Neural cell (in vitro differentiated cells): ENCODE measurements around the gene MAP3K15. TPM values are rescaled to one million over a fixed set of nuclear protein-coding genes. Genes with fewer than 3 reads are reported as not detected.
"Not testable (repeated sequence)": the region's sequence is repeated elsewhere in the genome, so short reads cannot be mapped to it uniquely, and the experiment has no call there.

ENCODE experiments used
- H2AFZ ChIP-seq: fragments of 200-600, 300-800 bp; sonication (generic), shearing (Covaris generic); 2 replicates; pipeline ENCODE4 v1.6.0; 2014; ENCODE audit warnings: low read depth, mild to moderate bottlenecking, antibody characterized with exemption, low read length, moderate library complexity
- H3F3A ChIP-seq: fragments of 200-600 bp; shearing (Covaris generic); 2 replicates; pipeline ENCODE4 v1.6.1; 2016; ENCODE audit warnings: mild to moderate bottlenecking, moderate library complexity, mixed read lengths, antibody characterized with exemption, low read length; ENCODE audit not compliant: insufficient read depth, poor library complexity, severe bottlenecking
- H3K27ac ChIP-seq: fragments of 200-600, 300-800 bp; sonication (generic), shearing (Covaris generic); 2 replicates; pipeline ENCODE4 v1.5.1; 2014; ENCODE audit warnings: mild to moderate bottlenecking, low read length, moderate library complexity
- H3K27me3 ChIP-seq: fragments of 300-800, 200-600 bp; sonication (generic), shearing (Covaris generic); 2 replicates; pipeline ENCODE4 v1.6.0; 2014; ENCODE audit warnings: mild to moderate bottlenecking, low read depth, low read length, moderate library complexity; ENCODE audit not compliant: insufficient read depth
- H3K36me3 ChIP-seq: fragments of 300-800, 200-600 bp; sonication (generic), shearing (Covaris generic); 2 replicates; pipeline ENCODE4 v1.5.1; 2014; ENCODE audit warnings: mild to moderate bottlenecking, antibody characterized with exemption, low read length, moderate library complexity; ENCODE audit not compliant: insufficient read depth
- H3K4me2 ChIP-seq: fragments of 300-800, 200-600 bp; sonication (generic), shearing (Covaris generic); 2 replicates; pipeline ENCODE4 v1.6.0; 2014; ENCODE audit warnings: mild to moderate bottlenecking, low read length
- H3K4me3 ChIP-seq: fragments of 300-800, 200-600 bp; sonication (generic), shearing (Covaris generic); 2 replicates; pipeline ENCODE4 v1.5.1; 2014; ENCODE audit warnings: mild to moderate bottlenecking, low read length, moderate library complexity
- H3K79me2 ChIP-seq: fragments of 200-600 bp; shearing (Covaris generic); replicated peaks from 2 replicates; pipeline ENCODE4 v1.6.0; 2014; ENCODE audit warnings: mild to moderate bottlenecking, low read length, moderate library complexity; ENCODE audit not compliant: insufficient read depth
- H3K9ac ChIP-seq: fragments of 300-800, 200-600 bp; sonication (generic), shearing (Covaris generic); 2 replicates; pipeline ENCODE4 v1.6.1; 2016; ENCODE audit warnings: mild to moderate bottlenecking, low read length, mixed read lengths
- H3K9me2 ChIP-seq: fragments of 200-600 bp; shearing (Covaris generic); 2 replicates; pipeline ENCODE4 v1.6.1; 2016; ENCODE audit warnings: mild to moderate bottlenecking, low read length, mixed read lengths; ENCODE audit not compliant: insufficient read depth
- H3K9me3 ChIP-seq: fragments of 200-600, 300-800 bp; sonication (generic), shearing (Covaris generic); 2 replicates; pipeline ENCODE4 v1.6.1; 2016; ENCODE audit warnings: mild to moderate bottlenecking, mixed run types, low read length, moderate library complexity, mixed read lengths
- H4K20me1 ChIP-seq: fragments of 200-600 bp; shearing (Covaris generic); 2 replicates; pipeline ENCODE4 v1.6.1; 2016; ENCODE audit warnings: mild to moderate bottlenecking, mixed run types; ENCODE audit not compliant: insufficient read depth
- EP300 ChIP-seq: fragments of 450-650 bp; conservative IDR thresholded peaks from 2 replicates; pipeline ENCODE4 v1.6.1; 2014; ENCODE audit warnings: antibody characterized with exemption, mild to moderate bottlenecking, moderate library complexity; ENCODE audit not compliant: poor library complexity, severe bottlenecking
- EZH2 ChIP-seq: fragments of 200-600, 300-800 bp; shearing (Covaris generic), sonication (generic); IDR thresholded peaks from 2 replicates; pipeline ENCODE4 v1.6.1; 2014; ENCODE audit warnings: antibody characterized with exemption, low read length, borderline replicate concordance, mild to moderate bottlenecking; ENCODE audit not compliant: insufficient read depth, poor library complexity, severe bottlenecking
- MXI1 ChIP-seq: fragments of 450-650 bp; conservative IDR thresholded peaks from 2 replicates; pipeline ENCODE4 v1.6.1; 2014; ENCODE audit warnings: antibody characterized with exemption, mild to moderate bottlenecking; ENCODE audit not compliant: poor library complexity, severe bottlenecking
- POLR2AphosphoS5 ChIP-seq: IDR thresholded peaks from 2 replicates; pipeline ENCODE4 v1.6.1; 2012
- RAD21 ChIP-seq: fragments of 450-650 bp; conservative IDR thresholded peaks from 2 replicates; pipeline ENCODE4 v1.6.1; 2014; ENCODE audit warnings: antibody characterized with exemption, mild to moderate bottlenecking, moderate library complexity
- SMC3 ChIP-seq: fragments of 450-650 bp; conservative IDR thresholded peaks from 2 replicates; pipeline ENCODE4 v1.6.1; 2014; ENCODE audit warnings: antibody characterized with exemption, mild to moderate bottlenecking, moderate library complexity; ENCODE audit not compliant: poor library complexity
- TAF1 ChIP-seq: IDR thresholded peaks from 2 replicates; pipeline ENCODE4 v1.6.1; 2012; ENCODE audit warnings: low read depth
- polyA plus RNA-seq: library from polyadenylated mRNA; depleted of rRNA; stranded (reverse); fragments of >200 nt; gene quantifications from 2 replicates; pipeline ENCODE4 v1.2.3, GENCODE V29; 2014
- TF ChIP-seq, protein P1 (sequence below): fragments of 450-650 bp; IDR thresholded peaks from 2 replicates; pipeline ENCODE4 v1.5.1; 2014; ENCODE audit warnings: antibody characterized with exemption, mild to moderate bottlenecking, moderate library complexity; ENCODE audit not compliant: poor library complexity, severe bottlenecking
- TF ChIP-seq, protein P2 (sequence below): IDR thresholded peaks from 2 replicates; pipeline ENCODE4 v1.6.1; 2012; ENCODE audit warnings: borderline replicate concordance

Gene MAP3K15
- polyA plus RNA-seq, 1 donor from 2014 or later = not detected

DNA sequence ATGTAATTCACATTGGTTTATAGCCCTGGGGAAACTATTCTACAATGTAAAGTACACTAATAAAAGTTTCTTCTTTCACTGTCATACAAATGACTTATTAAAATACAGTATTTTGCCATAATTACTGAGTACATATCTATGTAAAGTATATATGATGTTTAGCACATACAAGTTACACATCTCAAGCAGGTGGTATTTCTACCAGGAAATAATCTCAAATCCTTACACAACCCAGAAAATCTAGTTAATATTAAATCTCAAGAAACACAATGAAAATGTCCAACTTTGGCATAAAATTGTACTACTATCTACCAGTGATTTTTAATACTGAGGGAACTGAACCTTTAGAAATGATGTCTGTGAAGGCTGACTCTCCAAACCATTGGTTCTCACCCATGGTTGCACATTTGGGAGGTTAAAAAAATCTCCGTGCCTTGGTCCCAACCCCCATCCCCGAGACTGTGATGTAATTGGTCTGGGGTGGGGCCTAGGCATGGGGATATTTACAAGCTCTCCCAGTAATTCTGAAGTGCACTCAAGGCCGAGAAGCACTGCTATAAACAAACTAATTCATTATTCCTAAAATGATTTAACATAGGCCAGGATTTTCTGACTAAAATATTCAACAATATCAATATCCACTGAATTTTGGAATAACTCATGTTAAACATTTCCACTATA is 27.6 kb downstream of the MAP3K15 start:
- H3K9me2 ChIP-seq = no peaks in the 10 kb centered on the region
- no peak overlapping the region for H2AFZ ChIP-seq
- H3K36me3 ChIP-seq = no peaks in the 10 kb centered on the region
- no peaks in the 10 kb centered on the region for H3K27me3 ChIP-seq
- TF ChIP-seq SMC3 = no peak
- TF ChIP-seq RAD21 = no peak
- TF ChIP-seq, protein P1, sequence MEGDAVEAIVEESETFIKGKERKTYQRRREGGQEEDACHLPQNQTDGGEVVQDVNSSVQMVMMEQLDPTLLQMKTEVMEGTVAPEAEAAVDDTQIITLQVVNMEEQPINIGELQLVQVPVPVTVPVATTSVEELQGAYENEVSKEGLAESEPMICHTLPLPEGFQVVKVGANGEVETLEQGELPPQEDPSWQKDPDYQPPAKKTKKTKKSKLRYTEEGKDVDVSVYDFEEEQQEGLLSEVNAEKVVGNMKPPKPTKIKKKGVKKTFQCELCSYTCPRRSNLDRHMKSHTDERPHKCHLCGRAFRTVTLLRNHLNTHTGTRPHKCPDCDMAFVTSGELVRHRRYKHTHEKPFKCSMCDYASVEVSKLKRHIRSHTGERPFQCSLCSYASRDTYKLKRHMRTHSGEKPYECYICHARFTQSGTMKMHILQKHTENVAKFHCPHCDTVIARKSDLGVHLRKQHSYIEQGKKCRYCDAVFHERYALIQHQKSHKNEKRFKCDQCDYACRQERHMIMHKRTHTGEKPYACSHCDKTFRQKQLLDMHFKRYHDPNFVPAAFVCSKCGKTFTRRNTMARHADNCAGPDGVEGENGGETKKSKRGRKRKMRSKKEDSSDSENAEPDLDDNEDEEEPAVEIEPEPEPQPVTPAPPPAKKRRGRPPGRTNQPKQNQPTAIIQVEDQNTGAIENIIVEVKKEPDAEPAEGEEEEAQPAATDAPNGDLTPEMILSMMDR = no peak
- TF ChIP-seq, protein P2, sequence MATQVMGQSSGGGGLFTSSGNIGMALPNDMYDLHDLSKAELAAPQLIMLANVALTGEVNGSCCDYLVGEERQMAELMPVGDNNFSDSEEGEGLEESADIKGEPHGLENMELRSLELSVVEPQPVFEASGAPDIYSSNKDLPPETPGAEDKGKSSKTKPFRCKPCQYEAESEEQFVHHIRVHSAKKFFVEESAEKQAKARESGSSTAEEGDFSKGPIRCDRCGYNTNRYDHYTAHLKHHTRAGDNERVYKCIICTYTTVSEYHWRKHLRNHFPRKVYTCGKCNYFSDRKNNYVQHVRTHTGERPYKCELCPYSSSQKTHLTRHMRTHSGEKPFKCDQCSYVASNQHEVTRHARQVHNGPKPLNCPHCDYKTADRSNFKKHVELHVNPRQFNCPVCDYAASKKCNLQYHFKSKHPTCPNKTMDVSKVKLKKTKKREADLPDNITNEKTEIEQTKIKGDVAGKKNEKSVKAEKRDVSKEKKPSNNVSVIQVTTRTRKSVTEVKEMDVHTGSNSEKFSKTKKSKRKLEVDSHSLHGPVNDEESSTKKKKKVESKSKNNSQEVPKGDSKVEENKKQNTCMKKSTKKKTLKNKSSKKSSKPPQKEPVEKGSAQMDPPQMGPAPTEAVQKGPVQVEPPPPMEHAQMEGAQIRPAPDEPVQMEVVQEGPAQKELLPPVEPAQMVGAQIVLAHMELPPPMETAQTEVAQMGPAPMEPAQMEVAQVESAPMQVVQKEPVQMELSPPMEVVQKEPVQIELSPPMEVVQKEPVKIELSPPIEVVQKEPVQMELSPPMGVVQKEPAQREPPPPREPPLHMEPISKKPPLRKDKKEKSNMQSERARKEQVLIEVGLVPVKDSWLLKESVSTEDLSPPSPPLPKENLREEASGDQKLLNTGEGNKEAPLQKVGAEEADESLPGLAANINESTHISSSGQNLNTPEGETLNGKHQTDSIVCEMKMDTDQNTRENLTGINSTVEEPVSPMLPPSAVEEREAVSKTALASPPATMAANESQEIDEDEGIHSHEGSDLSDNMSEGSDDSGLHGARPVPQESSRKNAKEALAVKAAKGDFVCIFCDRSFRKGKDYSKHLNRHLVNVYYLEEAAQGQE = no peak
- TF ChIP-seq TAF1 = no peak
- TF ChIP-seq POLR2AphosphoS5 = no peak
- no peak for TF ChIP-seq EZH2
- H3K4me3 ChIP-seq = no peak overlapping the region
- H3K27ac ChIP-seq = no peak overlapping the region
- H3K9me3 ChIP-seq = no peaks in the 10 kb centered on the region
- H3K4me2 ChIP-seq = no peak overlapping the region
- H3K9ac ChIP-seq = no peak overlapping the region
- no peaks in the 10 kb centered on the region for H3K79me2 ChIP-seq
- H3F3A ChIP-seq = no peaks in the 10 kb centered on the region
- no peaks in the 10 kb centered on the region for H4K20me1 ChIP-seq

DNA sequence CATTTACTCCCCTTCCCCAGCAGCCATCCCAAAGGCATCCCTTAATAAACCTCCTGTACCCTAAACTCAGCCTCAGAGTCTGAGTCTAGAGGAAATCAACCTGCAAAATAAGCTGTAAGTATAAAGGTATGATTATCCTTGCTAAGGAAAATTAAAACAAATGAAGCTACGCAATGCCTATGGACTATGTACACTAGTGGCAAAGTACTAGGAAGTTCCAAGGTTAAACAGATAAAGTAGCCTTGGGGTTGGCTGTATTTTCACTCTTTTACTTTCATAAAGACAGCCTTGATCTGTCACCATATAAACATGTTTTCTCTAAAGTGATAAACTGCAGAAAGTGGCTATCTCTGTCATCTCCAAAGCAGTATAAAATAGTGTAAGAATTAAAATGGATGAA is 35.9 kb downstream of the MAP3K15 start:
- H3K9ac ChIP-seq = no peak overlapping the region
- no peaks in the 10 kb centered on the region for H3K79me2 ChIP-seq
- H3K27ac ChIP-seq = no peak overlapping the region
- no peak overlapping the region for H3K4me2 ChIP-seq
- no peaks in the 10 kb centered on the region for H3K9me3 ChIP-seq
- H3K27me3 ChIP-seq = no peaks in the 10 kb centered on the region
- no peaks in the 10 kb centered on the region for H3K9me2 ChIP-seq
- no peaks in the 10 kb centered on the region for H4K20me1 ChIP-seq
- no peak overlapping the region for H3K4me3 ChIP-seq
- H2AFZ ChIP-seq = no peak overlapping the region
- no peaks in the 10 kb centered on the region for H3K36me3 ChIP-seq
- no peaks in the 10 kb centered on the region for H3F3A ChIP-seq
- TF ChIP-seq, protein P2 = no peak
- no peak for TF ChIP-seq EP300
- TF ChIP-seq TAF1 = no peak
- no peak for TF ChIP-seq MXI1
- TF ChIP-seq, protein P1 = no peak
- TF ChIP-seq EZH2 = no peak
- TF ChIP-seq POLR2AphosphoS5 = no peak
- no peak for TF ChIP-seq RAD21
- TF ChIP-seq SMC3 = no peak

- not testable (repeated sequence) for H3K79me2 ChIP-seq, H3K4me3 ChIP-seq, H3K27me3 ChIP-seq, H2AFZ ChIP-seq, H3K9ac ChIP-seq, H4K20me1 ChIP-seq, H3K9me2 ChIP-seq, H3K4me2 ChIP-seq, H3F3A ChIP-seq, H3K27ac ChIP-seq, H3K9me3 ChIP-seq, H3K36me3 ChIP-seq
Measured at GRCh38 chrX:19468383-19468782, 46.9 kb downstream of the MAP3K15 start.
